ENCODE measurements around the gene EFNA1. TPM values are rescaled to one million over a fixed set of nuclear protein-coding genes. Genes with fewer than 3 reads are reported as not detected.

EFNA1 gene
- total and polyA plus RNA-seq, 8 donors, result 19.5 to 91.7 (median 37.7) TPM

DNA sequence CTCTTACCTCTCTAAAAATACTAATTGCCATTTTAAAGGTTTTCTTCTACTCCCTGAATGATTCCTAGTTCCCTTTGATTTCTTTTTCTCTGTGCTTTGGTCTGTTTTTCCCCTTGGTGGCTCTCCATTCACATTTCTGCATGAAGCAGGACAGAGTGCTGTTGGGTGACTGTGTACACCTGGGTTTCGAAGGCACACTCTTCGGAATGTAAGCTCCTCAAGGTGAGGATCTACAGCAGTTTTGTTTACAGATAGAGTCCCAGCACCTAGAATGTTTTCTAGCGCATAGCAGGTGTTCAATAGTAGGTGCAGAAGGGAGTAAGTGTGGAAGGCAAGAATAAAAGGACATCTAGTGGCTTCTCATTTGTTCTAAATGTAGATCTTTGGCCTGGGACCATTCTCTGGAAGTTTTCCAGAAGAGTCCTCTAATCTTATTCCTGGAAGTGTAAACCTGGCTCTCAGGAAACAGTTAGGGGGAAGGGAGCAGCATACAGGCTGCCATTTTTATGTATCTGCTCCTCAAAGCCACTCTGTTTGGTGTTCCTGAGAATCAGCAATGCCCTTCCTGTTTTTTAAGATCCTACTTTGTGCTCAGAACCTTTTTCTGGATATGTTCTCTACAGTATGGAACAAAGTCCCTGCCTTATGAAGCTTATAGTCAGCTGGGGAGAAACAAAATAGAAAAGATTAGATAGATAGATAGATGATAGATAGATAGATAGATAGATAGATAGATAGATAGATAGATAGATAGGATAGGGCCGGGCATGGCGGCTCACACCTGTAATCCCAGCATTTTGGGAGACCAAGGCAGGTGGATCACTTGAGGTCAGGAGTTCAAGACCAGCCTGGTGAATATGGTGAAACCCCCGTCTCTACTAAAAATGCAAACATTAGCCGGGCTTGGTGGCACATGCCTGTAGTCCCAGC, 22.8 kb upstream of the EFNA1 start:
- DNase-seq, result no peak
- H3K36me3 ChIP-seq, result no peaks in the 10 kb centered on the region
- WGBS, 2 donors, result 72 to 79% methylated on average over 7 of the region's 7 CpGs
- no peak for FAIRE-seq
- ATAC-seq, result peak in 3 of 4 donors; percentile 65 to 86 (median 65)
- no peak overlapping the region for H3K4me3 ChIP-seq
- TF ChIP-seq, protein P1, sequence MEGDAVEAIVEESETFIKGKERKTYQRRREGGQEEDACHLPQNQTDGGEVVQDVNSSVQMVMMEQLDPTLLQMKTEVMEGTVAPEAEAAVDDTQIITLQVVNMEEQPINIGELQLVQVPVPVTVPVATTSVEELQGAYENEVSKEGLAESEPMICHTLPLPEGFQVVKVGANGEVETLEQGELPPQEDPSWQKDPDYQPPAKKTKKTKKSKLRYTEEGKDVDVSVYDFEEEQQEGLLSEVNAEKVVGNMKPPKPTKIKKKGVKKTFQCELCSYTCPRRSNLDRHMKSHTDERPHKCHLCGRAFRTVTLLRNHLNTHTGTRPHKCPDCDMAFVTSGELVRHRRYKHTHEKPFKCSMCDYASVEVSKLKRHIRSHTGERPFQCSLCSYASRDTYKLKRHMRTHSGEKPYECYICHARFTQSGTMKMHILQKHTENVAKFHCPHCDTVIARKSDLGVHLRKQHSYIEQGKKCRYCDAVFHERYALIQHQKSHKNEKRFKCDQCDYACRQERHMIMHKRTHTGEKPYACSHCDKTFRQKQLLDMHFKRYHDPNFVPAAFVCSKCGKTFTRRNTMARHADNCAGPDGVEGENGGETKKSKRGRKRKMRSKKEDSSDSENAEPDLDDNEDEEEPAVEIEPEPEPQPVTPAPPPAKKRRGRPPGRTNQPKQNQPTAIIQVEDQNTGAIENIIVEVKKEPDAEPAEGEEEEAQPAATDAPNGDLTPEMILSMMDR (IDR thresholded peaks at IDR 0.05), result no peak
- H3K4me1 ChIP-seq, result peaks cover 0 to 5% (median 0%) of the 10 kb centered on the region in 3 donors
- H3K27me3 ChIP-seq, result no peaks in the 10 kb centered on the region
- no peak overlapping the region for H3K27ac ChIP-seq
- no peaks in the 10 kb centered on the region for H3K9me3 ChIP-seq
- intact Hi-C loops (cut with DNase I), result loop anchor here in 1 of 3 donors (10.0 kb wide), 1 partner anchor 60 kb away; no protein-coding TSS in a partner anchor

DNA sequence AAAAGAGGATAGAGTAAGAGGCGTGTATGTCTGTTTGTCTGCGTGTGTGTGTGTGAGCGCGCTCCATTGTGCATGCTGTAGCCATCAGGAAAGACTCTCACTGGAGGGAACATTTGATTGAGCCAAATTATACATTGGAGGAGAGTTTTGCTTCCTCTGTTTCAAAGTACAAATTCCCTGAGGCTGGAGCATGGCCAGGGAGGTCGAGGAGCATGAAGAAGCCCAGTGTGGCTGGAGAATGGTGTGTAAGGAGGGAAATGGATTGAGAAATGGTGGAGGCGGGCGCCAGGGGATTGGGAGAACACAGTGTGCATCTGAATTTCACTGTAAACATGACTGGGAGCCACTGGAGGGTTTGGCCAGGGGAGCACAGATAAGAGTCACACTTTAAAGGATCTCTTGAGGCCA, 22.1 kb upstream of the EFNA1 start:
- TF ChIP-seq, protein P1 (IDR thresholded peaks at IDR 0.05), result no peak
- intact Hi-C loops (cut with DNase I), result loop anchor here in 1 of 3 donors (10.0 kb wide), 1 partner anchor 59 kb away; no protein-coding TSS in a partner anchor
- no peak for FAIRE-seq
- H3K4me1 ChIP-seq, result peaks cover 0 to 5% (median 0%) of the 10 kb centered on the region in 3 donors
- H3K4me3 ChIP-seq, result no peak overlapping the region
- no peak for DNase-seq
- H3K27me3 ChIP-seq, result no peaks in the 10 kb centered on the region
- WGBS, 2 donors, result 68 to 70% methylated on average over 7 of the region's 7 CpGs
- no peaks in the 10 kb centered on the region for H3K36me3 ChIP-seq
- no peaks in the 10 kb centered on the region for H3K9me3 ChIP-seq
- ATAC-seq, result peak in 2 of 4 donors; percentile 18 to 31
- no peak overlapping the region for H3K27ac ChIP-seq

DNA sequence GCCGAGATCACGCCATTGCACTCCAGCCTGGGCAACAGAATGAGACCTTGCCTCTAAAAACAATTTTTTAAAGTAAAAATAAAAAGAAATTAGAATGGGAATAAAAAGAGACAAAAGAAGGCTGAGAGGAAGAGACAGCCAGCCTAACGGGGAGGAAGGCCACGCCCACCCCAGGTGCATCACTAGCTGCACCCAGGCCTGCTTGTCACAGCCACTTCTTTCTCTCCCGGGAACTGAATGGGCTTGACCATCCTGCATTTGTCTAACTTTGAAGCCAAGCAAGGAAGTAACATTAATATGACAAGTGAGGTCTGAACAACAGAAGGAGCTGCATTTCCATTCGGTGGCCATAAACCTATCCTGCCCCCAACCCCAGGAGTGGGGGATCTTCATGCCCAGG, 20.8 kb upstream of the EFNA1 start:
- Histone ChIP-seq H3K9me3 (no peaks in the 10 kb centered on the region), H3K27ac (no peak overlapping the region), H3K27me3 (no peaks in the 10 kb centered on the region), H3K4me1 (peaks cover 0 to 5% (median 0%) of the 10 kb centered on the region in 3 donors), H3K4me3 (no peak overlapping the region), H3K36me3 (no peaks in the 10 kb centered on the region)
- WGBS, 2 donors, result 71 to 78% methylated on average over 6 of the region's 6 CpGs
- no peak for ATAC-seq
- no peak for FAIRE-seq
- intact Hi-C loops (cut with DNase I), result loop anchor here in 1 of 3 donors (10.0 kb wide), 1 partner anchor 58 kb away; no protein-coding TSS in a partner anchor
- TF ChIP-seq, protein P1 (IDR thresholded peaks at IDR 0.05), result no peak
- no peak for DNase-seq

DNA sequence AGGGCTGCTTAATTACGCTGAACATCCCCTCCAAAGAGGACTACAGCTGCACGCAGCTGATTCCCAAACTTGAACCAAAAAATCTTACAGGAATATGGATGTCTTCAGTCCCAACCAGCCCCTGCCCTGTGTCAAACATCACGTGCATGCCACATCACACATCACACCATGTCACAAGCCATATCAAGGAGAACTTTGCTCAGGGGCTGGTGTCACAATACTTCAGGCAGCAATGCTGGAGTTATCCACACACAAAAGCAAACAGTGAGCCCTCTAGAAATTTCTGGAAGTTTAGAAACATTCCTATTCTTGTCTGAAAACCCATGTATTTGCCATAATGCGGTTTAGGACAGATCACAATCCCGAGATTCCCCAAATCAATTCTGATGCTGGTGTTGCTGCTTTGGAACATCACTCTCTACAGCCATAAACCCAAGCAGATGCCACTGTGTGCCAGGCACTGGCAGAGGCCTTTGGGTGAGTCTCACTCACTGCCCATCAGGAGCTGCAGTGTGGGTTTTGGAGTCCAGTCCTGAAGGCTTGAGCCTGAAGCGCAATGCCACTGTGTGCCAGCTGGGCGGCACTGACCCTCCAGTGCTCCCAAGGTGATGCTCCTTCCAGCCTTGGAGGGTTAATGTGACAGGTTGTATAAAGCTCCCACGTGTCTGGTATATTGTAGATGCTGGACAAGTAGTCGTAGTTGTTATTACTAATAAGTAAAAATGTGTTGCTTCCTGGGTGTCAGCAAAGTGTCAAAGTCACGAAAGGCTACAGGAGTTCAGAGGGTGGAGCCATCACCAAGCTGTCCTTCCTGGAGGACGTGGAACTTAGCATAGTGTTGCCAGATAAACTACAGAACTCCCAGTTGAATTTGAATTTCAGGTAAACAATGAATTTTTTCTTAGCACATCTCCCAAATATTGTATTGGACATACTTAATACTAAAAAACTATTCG, 20.1 kb upstream of the EFNA1 start:
- H3K27me3 ChIP-seq, result no peaks in the 10 kb centered on the region
- H3K27ac ChIP-seq, result no peak overlapping the region
- H3K9me3 ChIP-seq, result no peaks in the 10 kb centered on the region
- intact Hi-C loops (cut with DNase I), result loop anchor here in 1 of 3 donors (10.0 kb wide), 1 partner anchor 57 kb away; no protein-coding TSS in a partner anchor
- H3K36me3 ChIP-seq, result no peaks in the 10 kb centered on the region
- FAIRE-seq (no peak), ATAC-seq (no peak), DNase-seq (no peak)
- 64 to 68% methylated on average over 12 of the region's 12 CpGs for WGBS, 2 donors
- TF ChIP-seq, protein P1 (IDR thresholded peaks at IDR 0.05), result no peak
- H3K4me3 ChIP-seq, result no peak overlapping the region
- H3K4me1 ChIP-seq, result peaks cover 0 to 5% (median 0%) of the 10 kb centered on the region in 3 donors
